Keratinocyte (primary cell): ENCODE data around the gene GPR26. TPM values are rescaled to one million over a fixed set of nuclear protein-coding genes. Genes with fewer than 3 reads are reported as not detected.

Source experiments
- DNase-seq: peaks from one replicate; pipeline ENCODE4 v3.0.0-alpha.2; 2011; ENCODE audit warnings: low read depth, missing footprints, low spot score
- FAIRE-seq: peaks from 2 replicates; lab custom pipeline; 2011; peaks lifted over from hg19 to GRCh38; lab: Jason Lieb, UNC
- H2AFZ ChIP-seq: 2 replicates; pipeline ENCODE4 v1.6.0; 2012; ENCODE audit warnings: low read length, control low read depth, inconsistent platforms; ENCODE audit not compliant: control insufficient read depth
- H3K27ac ChIP-seq: 2 replicates; pipeline ENCODE4 v1.5.1; 2011; ENCODE audit warnings: low read length; ENCODE audit not compliant: control insufficient read depth, insufficient read depth
- H3K27me3 ChIP-seq: 3 replicates; pipeline ENCODE4 v1.6.0; 2011; ENCODE audit warnings: low read length; ENCODE audit not compliant: control insufficient read depth, insufficient read depth; ENCODE audit errors: extremely low read depth
- H3K36me3 ChIP-seq, 2 experiments: 2 replicates in 1 of 2; 3 replicates in 1 of 2; pipeline ENCODE4 v1.5.1; 2011; ENCODE audit warnings: low read length in 2 of 2, mild to moderate bottlenecking in 1 of 2; ENCODE audit not compliant: control insufficient read depth in 2 of 2, insufficient read depth in 2 of 2; ENCODE audit errors: extremely low read depth in 1 of 2
- H3K4me1 ChIP-seq: 3 replicates; pipeline ENCODE4 v1.5.1; 2011; ENCODE audit warnings: low read length; ENCODE audit not compliant: control insufficient read depth, insufficient read depth; ENCODE audit errors: extremely low read depth
- H3K4me2 ChIP-seq: 3 replicates; pipeline ENCODE4 v1.6.0; 2011; ENCODE audit warnings: low read depth, low read length; ENCODE audit not compliant: control insufficient read depth, insufficient read depth; ENCODE audit errors: extremely low read depth
- H3K4me3 ChIP-seq, 3 experiments: fragments of 200-600 bp in 1 of 3; sonication (generic) in 1 of 3; 2 replicates in 2 of 3; 3 replicates in 1 of 3; pipeline ENCODE4 v1.5.1; 2011 to 2016; ENCODE audit warnings: low read length in 3 of 3, mild to moderate bottlenecking in 3 of 3, control low read depth in 2 of 3, inconsistent platforms in 1 of 3, low read depth in 1 of 3, mixed read lengths in 1 of 3, mixed run types in 1 of 3, moderate library complexity in 1 of 3; ENCODE audit not compliant: control insufficient read depth in 2 of 3, insufficient read depth in 2 of 3; ENCODE audit errors: extremely low read depth in 1 of 3
- H3K79me2 ChIP-seq: 2 replicates; pipeline ENCODE4 v1.6.0; 2012; ENCODE audit warnings: low read length; ENCODE audit not compliant: control insufficient read depth, insufficient read depth
- H3K9ac ChIP-seq: 3 replicates; pipeline ENCODE4 v1.6.0; 2011; ENCODE audit warnings: low read length; ENCODE audit not compliant: control insufficient read depth, insufficient read depth; ENCODE audit errors: extremely low read depth
- H3K9me1 ChIP-seq: 3 replicates; pipeline ENCODE4 v1.6.0; 2011; ENCODE audit warnings: low read length; ENCODE audit not compliant: control insufficient read depth, insufficient read depth; ENCODE audit errors: extremely low read depth
- H3K9me3 ChIP-seq: 2 replicates; pipeline ENCODE4 v1.5.1; 2012; ENCODE audit warnings: low read depth, low read length; ENCODE audit not compliant: control insufficient read depth
- H4K20me1 ChIP-seq: 3 replicates; pipeline ENCODE4 v1.6.0; 2011; ENCODE audit warnings: low read length; ENCODE audit not compliant: control insufficient read depth, insufficient read depth; ENCODE audit errors: extremely low read depth
- CTCF ChIP-seq, 3 experiments: IDR thresholded peaks in 1 of 3; conservative IDR thresholded peaks in 1 of 3; optimal IDR thresholded peaks in 1 of 3; 2 replicates in 2 of 3; 3 replicates in 1 of 3; pipeline versions ENCODE3 to v1.5.1; 2011; ENCODE audit warnings: low read length in 3 of 3, mild to moderate bottlenecking in 3 of 3, moderate library complexity in 2 of 3, control low read depth in 1 of 3, inconsistent platforms in 1 of 3; ENCODE audit not compliant: insufficient read depth in 2 of 3; ENCODE audit errors: extremely low read depth in 1 of 3
- EZH2 ChIP-seq: IDR thresholded peaks from one replicate; pipeline ENCODE4 v1.6.1; 2012; ENCODE audit warnings: inconsistent platforms, mild to moderate bottlenecking, low read length, moderate library complexity
- dilution Hi-C: fragments of 300-500 bp; cut with MboI; formaldehyde crosslinking; loops from one replicate; pipeline ENCODE4 v1.7.0; 2020; ENCODE audit warnings: low sequenced_read_pairs; ENCODE audit not compliant: extremely low pct_ligation_motif_present
- polyA plus RNA-seq, 5 experiments: library from polyadenylated mRNA; depleted of rRNA in 3 of 5; stranded (reverse) in 3 of 5; stranded (forward) in 1 of 5; unstranded in 1 of 5; fragments of >200 nt; gene quantifications; 1 replicate in 1 of 5; 2 replicates in 3 of 5; 3 replicates in 1 of 5; pipeline versions ENCODE4 v1.2.1 to v1.2.3, GENCODE V29; 2011 to 2012; ENCODE audit warnings: missing spikeins in 2 of 5, low read depth in 1 of 5, low replicate concordance in 1 of 5

The GPR26 gene
- polyA plus RNA-seq, 1 donor (not counting 4 experiments of a cell fraction or from before 2014, with no cell fraction given), result not detected

DNA sequence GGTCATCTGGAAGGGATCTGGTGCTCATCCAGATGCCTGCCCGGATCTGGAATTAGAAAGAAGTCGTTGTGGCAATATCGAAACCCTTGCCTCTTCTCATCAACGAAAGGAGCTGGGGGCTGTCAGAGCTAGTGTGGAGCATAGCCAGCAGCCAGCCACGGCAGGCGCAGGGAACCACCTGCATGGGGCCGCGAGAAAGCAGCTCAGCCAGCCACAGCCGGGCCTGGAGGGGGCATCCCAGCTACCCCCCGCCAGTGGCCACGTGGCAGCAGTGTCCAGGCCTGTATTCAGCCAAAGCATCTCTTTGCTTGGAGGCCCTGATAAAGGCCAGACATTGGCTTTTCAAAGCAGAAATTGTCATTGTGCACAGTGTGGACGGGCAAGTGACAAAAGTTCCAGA lies 19.1 kb downstream of the GPR26 start:
- Histone ChIP-seq H3K27ac (no peak overlapping the region), H3K27me3 (peaks cover under 1% of the 10 kb centered on the region), H3K4me2 (no peak overlapping the region), H3K4me3 (no peak overlapping the region), H3K79me2 (no peaks in the 10 kb centered on the region), H4K20me1 (no peaks in the 10 kb centered on the region), H2AFZ (no peak overlapping the region), H3K9ac (no peak overlapping the region), H3K4me1 (no peaks in the 10 kb centered on the region), H3K9me3 (no peaks in the 10 kb centered on the region), H3K9me1 (peaks cover 2% of the 10 kb centered on the region), H3K36me3 (no peaks in the 10 kb centered on the region)
- DNase-seq (no peak), FAIRE-seq (no peak)
- no peak for TF ChIP-seq CTCF (optimal IDR thresholded peaks at IDR 0.05 in 1 of 3, IDR thresholded peaks at IDR 0.05 in 1 of 3, conservative IDR thresholded peaks at IDR 0.05 in 1 of 3; ENCODE audit: extremely low read depth in 1 of 3, insufficient read depth in 2 of 3, low read length in 3 of 3)
- TF ChIP-seq EZH2, result no peak
- dilution Hi-C loops, result no loop called here

- Histone ChIP-seq H3K27ac (no peak overlapping the region), H3K4me3 (no peak overlapping the region), H3K4me2 (no peak overlapping the region), H3K36me3 (no peaks in the 10 kb centered on the region), H3K9me1 (no peaks in the 10 kb centered on the region), H2AFZ (no peak overlapping the region), H4K20me1 (no peaks in the 10 kb centered on the region), H3K9ac (no peak overlapping the region), H3K27me3 (no peaks in the 10 kb centered on the region), H3K79me2 (no peaks in the 10 kb centered on the region), H3K9me3 (no peaks in the 10 kb centered on the region), H3K4me1 (no peaks in the 10 kb centered on the region)
- FAIRE-seq (no peak), DNase-seq (no peak)
- TF ChIP-seq CTCF (optimal IDR thresholded peaks at IDR 0.05 in 1 of 3, IDR thresholded peaks at IDR 0.05 in 1 of 3, conservative IDR thresholded peaks at IDR 0.05 in 1 of 3; ENCODE audit: extremely low read depth in 1 of 3, insufficient read depth in 2 of 3, low read length in 3 of 3), result peak in 1 of 3 experiments; percentile 5
- no peak for TF ChIP-seq EZH2
- dilution Hi-C loops, result no loop called here
These were observed 21.6 kb downstream of the GPR26 start for GRCh38 chr10:123687758-123688157.
